ENCODE measurements around the gene ZNF217. TPM values are rescaled to one million over a fixed set of nuclear protein-coding genes. Genes with fewer than 3 reads are reported as not detected.
"Not testable (repeated sequence)": the region's sequence is repeated elsewhere in the genome, so short reads cannot be mapped to it uniquely, and the experiment has no call there.

The ZNF217 gene
- total RNA-seq, 1 donor from 2014 or later: 39.5 TPM

DNA sequence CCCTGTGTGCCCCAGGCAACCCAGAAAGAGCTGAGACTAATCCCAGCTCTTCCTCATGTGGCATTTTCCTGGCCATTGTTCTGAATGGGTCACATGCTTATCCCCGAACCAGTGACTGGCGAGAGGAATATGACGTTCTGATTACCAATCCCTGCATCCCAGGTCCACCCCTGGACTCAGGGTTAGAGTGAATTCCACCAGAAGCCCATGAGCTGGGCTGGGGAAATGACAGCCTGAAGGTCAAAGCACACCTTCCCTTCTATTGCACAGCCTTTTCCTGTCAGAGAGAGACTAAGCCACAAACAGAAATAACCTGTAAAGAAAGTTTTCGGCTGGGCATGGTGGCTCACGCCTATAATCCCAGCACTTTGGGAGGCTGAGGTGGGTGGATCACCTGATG lies 70.9 kb downstream of the ZNF217 start:
- Mint-ChIP-seq H3K9me3 (no peaks in the 10 kb centered on the region), H3K27ac (no peak overlapping the region)

DNA sequence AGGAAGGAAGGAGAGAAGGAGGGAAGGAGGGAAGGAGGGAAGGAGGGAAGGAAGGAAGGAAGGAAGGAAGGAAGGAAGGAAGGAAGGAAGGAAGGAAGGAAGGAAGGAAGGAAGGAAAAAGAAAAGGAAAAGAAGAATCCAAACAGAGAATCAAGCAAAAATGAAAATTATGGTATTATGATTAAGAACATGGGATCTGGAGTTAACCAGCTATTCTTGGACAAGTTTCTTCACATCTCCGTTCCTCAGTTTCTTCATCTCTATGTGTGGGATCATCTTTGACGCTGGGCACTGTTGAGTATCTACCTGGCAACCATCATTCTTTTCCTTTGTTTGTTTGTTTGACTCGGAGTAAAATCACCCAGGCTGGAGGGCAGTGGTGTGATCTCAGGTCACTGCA lies 71.6 kb downstream of the ZNF217 start:
- no peaks in the 10 kb centered on the region for H3K9me3 Mint-ChIP-seq

More for the DNA sequence above, 70.9 kb downstream of the ZNF217 start:
- Mint-ChIP-seq H3K27me3 (ENCODE audit: low read depth) (no peaks in the 10 kb centered on the region), H3K4me1 (peaks cover 6% of the 10 kb centered on the region), H3K36me3 (no peaks in the 10 kb centered on the region), H3K4me3 (no peak overlapping the region)
- TF ChIP-seq, protein P1, sequence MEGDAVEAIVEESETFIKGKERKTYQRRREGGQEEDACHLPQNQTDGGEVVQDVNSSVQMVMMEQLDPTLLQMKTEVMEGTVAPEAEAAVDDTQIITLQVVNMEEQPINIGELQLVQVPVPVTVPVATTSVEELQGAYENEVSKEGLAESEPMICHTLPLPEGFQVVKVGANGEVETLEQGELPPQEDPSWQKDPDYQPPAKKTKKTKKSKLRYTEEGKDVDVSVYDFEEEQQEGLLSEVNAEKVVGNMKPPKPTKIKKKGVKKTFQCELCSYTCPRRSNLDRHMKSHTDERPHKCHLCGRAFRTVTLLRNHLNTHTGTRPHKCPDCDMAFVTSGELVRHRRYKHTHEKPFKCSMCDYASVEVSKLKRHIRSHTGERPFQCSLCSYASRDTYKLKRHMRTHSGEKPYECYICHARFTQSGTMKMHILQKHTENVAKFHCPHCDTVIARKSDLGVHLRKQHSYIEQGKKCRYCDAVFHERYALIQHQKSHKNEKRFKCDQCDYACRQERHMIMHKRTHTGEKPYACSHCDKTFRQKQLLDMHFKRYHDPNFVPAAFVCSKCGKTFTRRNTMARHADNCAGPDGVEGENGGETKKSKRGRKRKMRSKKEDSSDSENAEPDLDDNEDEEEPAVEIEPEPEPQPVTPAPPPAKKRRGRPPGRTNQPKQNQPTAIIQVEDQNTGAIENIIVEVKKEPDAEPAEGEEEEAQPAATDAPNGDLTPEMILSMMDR (IDR thresholded peaks at IDR 0.05; ENCODE audit: unreplicated experiment): no peak
- no peak for DNase-seq (ENCODE audit: low spot score in 2 of 2, unreplicated experiment in 2 of 2)

DNA sequence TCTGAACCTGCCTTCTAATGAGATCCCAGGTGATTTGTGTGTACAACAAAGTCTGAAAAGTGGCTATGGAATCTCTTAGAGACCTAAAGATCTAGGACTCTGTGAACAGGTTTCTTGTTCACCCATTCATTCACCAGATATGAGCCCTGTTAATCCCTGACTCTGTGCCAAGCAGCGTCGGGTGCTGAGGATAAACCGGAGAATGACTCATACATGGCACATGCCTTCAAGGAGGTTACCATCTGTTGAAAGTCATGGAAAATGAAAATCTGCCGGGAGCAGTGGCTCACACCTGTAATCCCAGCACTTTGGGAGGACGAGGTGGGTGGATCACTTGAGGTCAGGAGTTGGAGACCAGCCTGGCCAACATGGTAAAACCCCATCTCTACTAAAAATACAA lies 72.2 kb downstream of the ZNF217 start:
- H3K4me3 Mint-ChIP-seq; H3K27me3 Mint-ChIP-seq (ENCODE audit: low read depth); H3K36me3 Mint-ChIP-seq; H3K9me3 Mint-ChIP-seq; DNase-seq (ENCODE audit: low spot score in 2 of 2, unreplicated experiment in 2 of 2); H3K4me1 Mint-ChIP-seq; H3K27ac Mint-ChIP-seq: not testable (repeated sequence)

More for the DNA sequence above, 71.6 kb downstream of the ZNF217 start:
- TF ChIP-seq, protein P1 (IDR thresholded peaks at IDR 0.05; ENCODE audit: unreplicated experiment): no peak
- Mint-ChIP-seq H3K4me1 (peaks cover 6% of the 10 kb centered on the region), H3K27ac (no peak overlapping the region), H3K4me3 (no peak overlapping the region), H3K36me3 (no peaks in the 10 kb centered on the region), H3K27me3 (ENCODE audit: low read depth) (no peaks in the 10 kb centered on the region)
- DNase-seq (ENCODE audit: low spot score in 2 of 2, unreplicated experiment in 2 of 2): no peak

DNA sequence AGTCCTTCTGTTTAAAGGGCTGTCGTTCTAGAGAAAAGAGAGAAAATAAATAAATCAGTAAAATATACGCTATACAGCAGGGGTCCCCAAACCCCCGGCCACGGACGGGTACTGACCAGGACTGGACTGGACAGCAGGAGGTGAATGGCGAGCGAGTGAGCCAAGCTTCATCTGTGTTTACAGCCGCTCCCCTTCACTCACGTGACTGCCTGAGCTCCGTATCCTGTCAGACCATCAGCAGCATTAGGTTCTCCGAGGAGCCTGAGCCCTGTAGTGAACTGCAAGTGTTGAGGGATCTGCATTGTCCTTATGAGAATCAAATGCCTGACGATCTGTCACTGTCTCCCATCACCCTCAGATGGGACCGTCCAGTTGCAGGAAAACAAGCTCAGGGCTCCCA lies 76.5 kb downstream of the ZNF217 start:
- Mint-ChIP-seq H3K27me3 (ENCODE audit: low read depth) (no peaks in the 10 kb centered on the region), H3K27ac (no peak overlapping the region), H3K36me3 (no peaks in the 10 kb centered on the region), H3K4me1 (no peaks in the 10 kb centered on the region), H3K4me3 (no peak overlapping the region), H3K9me3 (no peaks in the 10 kb centered on the region)
- no peak for DNase-seq (ENCODE audit: low spot score in 2 of 2, unreplicated experiment in 2 of 2)
- TF ChIP-seq, protein P1 (IDR thresholded peaks at IDR 0.05; ENCODE audit: unreplicated experiment): no peak
